HG03575 (cell line): Measurements from ENCODE around the gene ODAD2.
"Not testable (repeated sequence)": the region's sequence is repeated elsewhere in the genome, so short reads cannot be mapped to it uniquely, and the experiment has no call there.

Experiments used
- ATAC-seq: cut with Tn5 transposase; IDR thresholded peaks from one replicate; pipeline ENCODE4 v1.9.1; 2021; ENCODE audit not compliant: unreplicated experiment, insufficient number of reproducible peaks, low FRiP score; ENCODE audit errors: extremely low read depth

The ODAD2 gene

DNA sequence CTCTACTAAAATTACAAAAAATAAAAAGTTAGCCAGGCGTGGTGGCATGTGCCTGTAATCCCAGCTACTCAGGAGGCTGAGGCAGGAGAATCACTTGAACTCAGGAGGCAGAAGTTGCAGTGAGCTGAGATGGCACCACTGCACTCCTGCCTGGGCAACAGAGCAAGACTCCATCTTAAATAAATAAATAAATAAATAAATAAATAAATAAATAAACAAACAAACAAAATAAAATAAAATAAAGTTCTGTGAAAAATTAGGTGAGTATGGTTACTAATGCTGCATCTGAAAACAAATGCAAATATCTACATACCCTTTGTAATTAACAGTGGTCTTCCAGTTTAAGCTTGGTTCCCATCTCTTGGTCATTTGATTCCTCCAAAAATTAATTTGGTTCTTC, 28.1 kb downstream of the ODAD2 start:
- ATAC-seq, result not testable (repeated sequence)

DNA sequence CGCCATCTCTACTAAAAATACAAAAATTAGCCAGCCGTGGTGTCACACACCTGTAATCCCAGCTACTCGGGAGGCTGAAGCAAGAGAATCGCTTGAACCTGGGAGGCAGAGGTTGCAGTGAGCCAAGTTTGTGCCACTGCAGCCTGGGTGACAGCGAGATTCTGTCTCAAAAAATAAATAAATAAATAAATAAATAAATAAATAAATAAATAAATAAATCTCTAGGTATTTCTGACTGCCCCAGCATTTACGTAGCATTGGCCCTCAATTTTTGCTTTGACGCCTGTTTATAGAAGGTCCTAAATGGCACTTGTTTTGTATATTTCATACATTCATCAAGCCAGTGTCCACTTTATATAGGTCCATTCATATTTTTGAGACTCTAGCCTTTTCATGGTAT, 28.9 kb downstream of the ODAD2 start:
- ATAC-seq, result not testable (repeated sequence)

- no peak for ATAC-seq
These were observed 39.7 kb downstream of the ODAD2 start for GRCh38 chr10:27959093-27959715.

GRCh38 chr10:27958383-27958782, 40.5 kb downstream of the ODAD2 start:
- ATAC-seq, result not testable (repeated sequence)

- no peak for ATAC-seq
These were observed 48.7 kb downstream of the ODAD2 start for GRCh38 chr10:27950242-27950564.

- no peak for ATAC-seq
These were observed 49.2 kb downstream of the ODAD2 start for GRCh38 chr10:27949528-27950241.

DNA sequence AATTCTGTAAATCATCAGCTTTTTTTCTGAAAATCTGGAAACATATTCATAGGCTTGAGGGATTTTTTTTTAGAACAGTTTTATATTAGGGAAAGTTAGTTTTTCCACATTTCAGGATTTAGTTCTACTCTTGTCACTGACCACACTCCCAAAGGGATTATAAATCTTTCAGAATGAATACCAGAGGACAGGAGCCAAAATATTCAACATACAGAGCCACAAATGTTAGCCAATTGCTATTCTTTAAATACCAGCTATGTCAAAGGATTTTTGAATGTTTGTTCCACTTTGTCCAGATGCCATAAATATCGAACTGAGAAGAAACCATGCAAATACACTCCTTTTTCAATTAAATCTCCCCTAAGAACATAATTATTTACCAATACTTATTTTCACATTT, 50.7 kb downstream of the ODAD2 start:
- ATAC-seq, result no peak

DNA sequence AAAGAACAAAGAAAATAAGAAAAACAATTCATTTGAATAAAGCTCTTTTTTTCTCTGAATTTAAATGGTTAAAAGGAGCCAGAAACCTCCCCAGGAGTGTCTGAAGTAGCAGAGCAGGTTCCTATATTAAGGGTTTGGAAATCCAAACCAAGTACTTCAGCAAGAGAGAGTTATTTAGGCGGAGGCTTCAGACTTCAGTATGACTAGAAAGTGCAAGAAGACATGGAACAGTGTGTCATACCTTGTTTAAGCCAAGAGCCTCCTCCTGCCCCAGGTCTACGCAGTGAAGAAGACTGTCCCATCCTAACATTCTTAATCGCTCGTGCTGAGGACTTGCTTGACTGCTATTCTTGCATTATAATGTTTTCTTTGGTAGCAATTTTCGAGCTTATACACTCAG, 51.3 kb downstream of the ODAD2 start:
- no peak for ATAC-seq

- no peak for ATAC-seq
These were observed 54.9 kb downstream of the ODAD2 start for GRCh38 chr10:27944005-27944404.

GRCh38 chr10:27914888-27915287, 84.0 kb downstream of the ODAD2 start:
- ATAC-seq, result no peak

DNA sequence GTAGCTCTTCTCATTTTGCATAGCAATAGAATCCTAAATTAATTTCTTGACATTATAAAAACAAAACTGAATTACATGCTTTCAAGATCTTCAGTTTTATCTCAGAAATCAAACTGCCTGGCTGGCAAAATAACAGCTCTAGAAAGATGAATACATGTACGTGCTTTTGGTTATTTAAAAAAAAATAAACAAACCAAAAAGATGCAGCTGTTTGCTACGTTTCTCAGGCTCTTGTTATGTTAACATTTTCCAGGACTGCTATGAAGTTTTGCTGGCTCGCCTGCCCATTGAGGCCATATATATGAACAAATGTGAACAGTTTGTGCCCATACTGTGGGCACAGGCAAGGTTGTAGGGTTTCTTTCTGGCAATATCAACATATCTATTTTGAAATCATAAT, 86.6 kb downstream of the ODAD2 start:
- no peak for ATAC-seq

DNA sequence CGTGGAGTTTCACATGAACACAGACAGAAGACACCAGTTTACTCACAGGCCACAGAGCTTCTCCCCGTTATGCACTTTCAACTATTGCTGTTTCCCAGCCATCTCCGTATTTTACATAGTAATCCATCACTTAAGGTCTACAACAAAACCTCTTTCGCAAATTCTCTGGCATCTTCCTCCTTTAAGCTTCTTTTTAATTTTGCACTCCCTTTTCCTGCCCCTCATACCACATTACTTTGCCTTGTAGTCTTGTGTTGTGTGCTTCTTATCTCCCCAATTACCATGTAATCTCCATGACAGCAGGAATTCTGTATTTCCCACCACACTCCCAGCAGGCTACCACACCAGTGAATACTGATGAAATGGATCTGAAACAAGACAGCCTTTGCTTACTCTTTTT, 87.3 kb downstream of the ODAD2 start:
- no peak for ATAC-seq

GRCh38 chr10:27911011-27911410, 87.9 kb downstream of the ODAD2 start:
- no peak for ATAC-seq

- no peak for ATAC-seq
These were observed 90.6 kb downstream of the ODAD2 start for GRCh38 chr10:27908231-27908630.

GRCh38 chr10:27899485-27899884, 99.4 kb downstream of the ODAD2 start:
- ATAC-seq, result not testable (repeated sequence)

- ATAC-seq, result no peak
These were observed 99.8 kb downstream of the ODAD2 start for GRCh38 chr10:27899058-27899457.

- ATAC-seq, result no peak
These were observed 105.4 kb downstream of the ODAD2 start for GRCh38 chr10:27893358-27893954.

- ATAC-seq, result no peak
These were observed 107.9 kb downstream of the ODAD2 start for GRCh38 chr10:27890971-27891370.

- no peak for ATAC-seq
These were observed 109.4 kb downstream of the ODAD2 start for GRCh38 chr10:27889518-27889917.

DNA sequence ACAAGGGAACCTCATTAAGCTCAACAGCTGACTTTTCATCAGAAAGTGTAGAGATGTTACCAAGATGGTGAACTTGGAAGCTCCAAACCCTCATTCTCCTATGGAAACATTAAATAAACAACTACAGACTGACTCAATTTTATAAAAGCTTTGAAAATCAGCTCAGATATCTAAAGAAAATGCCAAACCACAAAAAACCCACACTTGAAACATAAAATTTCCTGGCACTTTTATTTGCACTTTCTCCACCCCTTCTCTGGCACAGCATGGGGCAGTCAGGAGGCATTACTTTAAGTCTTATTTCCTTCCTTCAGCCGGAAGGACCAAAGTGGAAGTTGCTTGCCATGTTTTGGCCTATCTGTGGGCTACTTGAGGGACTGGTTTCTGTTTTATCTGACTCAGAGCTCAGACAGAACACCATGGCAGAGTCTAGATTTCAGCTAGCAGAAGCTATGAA, 114.7 kb downstream of the ODAD2 start:
- ATAC-seq, result no peak
